ENCODE data around the gene PHETA2.

Gene PHETA2

DNA sequence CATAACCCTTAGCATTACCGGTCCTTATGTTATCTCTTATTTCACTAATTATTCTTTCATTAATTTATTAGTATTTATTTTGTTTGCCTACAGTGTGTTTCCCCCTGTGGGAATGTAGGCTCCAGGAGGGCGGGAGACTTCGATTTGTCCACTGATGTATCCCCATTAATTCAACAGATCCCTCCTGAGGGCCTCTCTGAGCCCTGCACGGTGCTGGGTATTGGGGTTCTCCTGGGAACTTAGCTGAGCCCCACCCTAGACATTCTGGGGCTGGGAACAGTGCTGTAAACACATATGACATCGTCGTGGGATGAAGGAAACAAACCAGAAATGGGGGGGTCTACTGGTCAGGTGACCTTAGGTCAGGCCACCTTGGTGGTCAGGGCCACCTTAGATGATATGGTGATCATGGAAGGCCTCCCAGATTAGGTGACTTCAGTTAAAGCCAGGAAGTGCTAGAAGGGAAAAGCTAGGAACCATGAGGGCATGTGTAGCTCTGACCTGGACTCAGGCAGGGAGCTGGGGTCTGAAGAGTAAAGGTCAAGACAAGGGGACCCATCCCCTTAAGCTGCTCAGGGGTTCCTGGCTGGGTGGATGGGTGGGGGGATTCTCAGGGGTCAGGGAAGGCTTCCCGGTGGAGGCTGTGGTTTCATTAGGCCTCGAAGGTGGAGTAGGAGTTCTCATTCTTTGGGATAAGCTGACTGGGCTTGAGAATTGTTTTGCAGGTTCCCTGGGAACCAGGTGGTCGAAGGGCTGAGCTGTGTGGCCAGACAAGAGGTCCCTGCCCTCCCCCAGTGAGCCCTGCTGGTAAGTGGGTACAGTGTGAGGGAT, 1.0 kb downstream of the PHETA2 start:
- Histone ChIP-seq H3K4me3 (ENCODE audit: control insufficient read depth in 1 of 7, extremely low read depth in 1 of 7, insufficient read depth in 4 of 7, low read depth in 2 of 7, low read length in 6 of 7) (peak overlapping the region in 4 of 7 experiments; percentile 65 to 85 (median 76)), H3K4me1 (ENCODE audit: control extremely low read depth in 1 of 4, control insufficient read depth in 4 of 4, insufficient read depth in 4 of 4, low read length in 3 of 4) (peaks cover 0 to 42% (median 29%) of the 10 kb centered on the region in 4 experiments), H3K36me3 (ENCODE audit: control insufficient read depth in 4 of 4, insufficient read depth in 4 of 4, low read length in 3 of 4) (peaks cover 0 to 13% (median 6%) of the 10 kb centered on the region in 4 experiments), H3K9me3 (ENCODE audit: control extremely low read depth in 1 of 5, control insufficient read depth in 4 of 5, insufficient read depth in 2 of 5, low read depth in 1 of 5, low read length in 4 of 5) (peaks cover 0 to 3% (median 0%) of the 10 kb centered on the region in 5 experiments), H3K27me3 (replicated peaks in 2 of 5; ENCODE audit: control insufficient read depth in 4 of 5, insufficient read depth in 5 of 5, low read length in 4 of 5) (no peaks in the 10 kb centered on the region), H3K27ac (ENCODE audit: insufficient read depth in 1 of 2, low read depth in 1 of 2, low read length in 2 of 2, poor library complexity in 1 of 2, severe bottlenecking in 2 of 2) (peak overlapping the region in 1 of 2 experiments; percentile 54)
- 88% methylated on average over 5 of the region's 9 CpGs for WGBS (ENCODE audit: insufficient coverage)
- CTCF ChIA-PET: interaction anchor here (0.6 to 2.4 kb wide), 7 partner anchors 12 to 109 kb away, joined by 3 to 9 read pairs (median 4); partner anchors contain the start of gene SEPTIN3
- DNase-seq: no peak
- POLR2A ChIA-PET: no interaction called here

DNA sequence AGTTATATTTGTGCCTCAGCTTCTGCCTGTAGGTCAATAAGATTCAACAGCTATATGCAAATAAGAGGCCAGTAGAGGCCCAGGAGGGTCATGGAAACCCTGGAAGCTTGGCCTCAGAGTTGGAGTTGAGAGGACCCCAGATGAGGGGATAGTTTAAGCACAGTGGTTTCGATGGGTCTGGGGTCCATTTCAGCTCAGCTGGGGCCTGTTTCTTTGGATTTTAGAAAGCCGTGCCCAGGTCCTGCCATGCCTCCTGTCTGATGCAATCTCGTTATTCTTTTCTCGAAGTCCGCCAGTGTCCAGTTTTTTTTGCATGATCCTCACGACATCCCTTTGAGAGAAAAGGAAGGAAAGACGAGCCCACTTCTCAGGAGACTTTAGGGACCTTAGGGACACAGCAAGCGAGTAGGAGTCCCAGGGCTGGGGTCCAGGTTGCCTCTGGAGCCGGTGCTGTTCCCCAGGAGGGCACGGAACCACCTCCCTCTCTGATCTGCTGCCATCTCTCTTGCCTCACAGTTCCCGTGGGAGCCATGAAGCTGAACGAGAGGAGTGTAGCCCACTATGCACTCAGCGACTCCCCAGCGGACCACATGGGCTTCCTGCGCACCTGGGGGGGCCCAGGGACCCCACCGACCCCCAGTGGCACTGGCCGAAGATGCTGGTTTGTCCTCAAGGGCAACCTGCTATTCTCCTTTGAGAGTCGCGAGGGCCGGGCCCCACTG, 2.9 kb downstream of the PHETA2 start:
- no peak for DNase-seq
- H3K9me3 ChIP-seq (ENCODE audit: control extremely low read depth in 1 of 5, control insufficient read depth in 4 of 5, insufficient read depth in 2 of 5, low read depth in 1 of 5, low read length in 4 of 5): peaks cover 0 to 3% (median 0%) of the 10 kb centered on the region in 5 experiments
- peaks cover 0 to 16% (median 8%) of the 10 kb centered on the region in 4 experiments for H3K36me3 ChIP-seq (ENCODE audit: control insufficient read depth in 4 of 4, insufficient read depth in 4 of 4, low read length in 3 of 4)
- no peaks in the 10 kb centered on the region for H3K27me3 ChIP-seq (replicated peaks in 2 of 5; ENCODE audit: control insufficient read depth in 4 of 5, insufficient read depth in 5 of 5, low read length in 4 of 5)
- peaks cover 5 to 36% (median 20%) of the 10 kb centered on the region in 4 experiments for H3K4me1 ChIP-seq (ENCODE audit: control extremely low read depth in 1 of 4, control insufficient read depth in 4 of 4, insufficient read depth in 4 of 4, low read length in 3 of 4)
- no peak overlapping the region for H3K27ac ChIP-seq (ENCODE audit: insufficient read depth in 1 of 2, low read depth in 1 of 2, low read length in 2 of 2, poor library complexity in 1 of 2, severe bottlenecking in 2 of 2)
- CTCF ChIA-PET: interaction anchor here (1.2 to 2.2 kb wide), 4 partner anchors 13 to 111 kb away, joined by 3 to 5 read pairs (median 4); partner anchors contain the start of gene NDUFA6
- no peak overlapping the region for H3K4me3 ChIP-seq (ENCODE audit: control insufficient read depth in 1 of 7, extremely low read depth in 1 of 7, insufficient read depth in 4 of 7, low read depth in 2 of 7, low read length in 6 of 7)
- WGBS (ENCODE audit: insufficient coverage): 96% methylated on average over 20 of the region's 20 CpGs
- POLR2A ChIA-PET: interaction anchor here (1.0 kb wide), 1 partner anchor 13 kb away, joined by 3 read pairs; the partner anchor contains the start of gene NDUFA6

DNA sequence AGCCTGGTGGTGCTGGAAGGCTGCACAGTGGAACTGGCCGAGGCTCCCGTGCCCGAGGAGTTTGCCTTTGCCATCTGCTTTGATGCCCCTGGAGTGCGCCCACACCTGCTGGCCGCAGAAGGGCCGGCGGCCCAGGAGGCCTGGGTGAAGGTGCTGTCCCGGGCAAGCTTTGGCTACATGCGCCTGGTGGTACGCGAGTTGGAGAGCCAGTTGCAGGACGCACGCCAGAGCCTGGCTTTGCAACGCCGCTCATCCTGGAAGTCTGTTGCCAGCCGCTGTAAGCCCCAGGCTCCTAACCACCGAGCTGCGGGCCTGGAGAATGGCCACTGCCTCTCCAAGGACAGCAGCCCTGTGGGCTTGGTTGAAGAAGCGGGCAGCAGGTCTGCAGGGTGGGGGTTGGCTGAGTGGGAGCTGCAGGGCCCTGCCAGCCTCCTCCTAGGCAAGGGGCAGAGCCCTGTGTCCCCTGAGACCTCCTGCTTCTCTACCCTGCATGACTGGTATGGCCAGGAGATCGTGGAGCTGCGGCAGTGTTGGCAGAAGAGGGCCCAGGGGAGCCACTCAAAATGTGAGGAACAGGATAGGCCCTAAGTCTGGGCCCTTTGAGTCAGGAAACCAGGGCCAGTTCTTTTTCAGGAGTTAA, 3.6 kb downstream of the PHETA2 start:
- Histone ChIP-seq H3K27me3 (replicated peaks in 2 of 5; ENCODE audit: control insufficient read depth in 4 of 5, insufficient read depth in 5 of 5, low read length in 4 of 5) (no peaks in the 10 kb centered on the region), H3K36me3 (ENCODE audit: control insufficient read depth in 4 of 4, insufficient read depth in 4 of 4, low read length in 3 of 4) (peaks cover 1 to 21% (median 12%) of the 10 kb centered on the region in 4 experiments), H3K4me1 (ENCODE audit: control extremely low read depth in 1 of 4, control insufficient read depth in 4 of 4, insufficient read depth in 4 of 4, low read length in 3 of 4) (peaks cover 5 to 35% (median 20%) of the 10 kb centered on the region in 4 experiments), H3K27ac (ENCODE audit: insufficient read depth in 1 of 2, low read depth in 1 of 2, low read length in 2 of 2, poor library complexity in 1 of 2, severe bottlenecking in 2 of 2) (peak overlapping the region in 1 of 2 experiments; percentile 97), H3K9me3 (ENCODE audit: control extremely low read depth in 1 of 5, control insufficient read depth in 4 of 5, insufficient read depth in 2 of 5, low read depth in 1 of 5, low read length in 4 of 5) (peaks cover 0 to 3% (median 0%) of the 10 kb centered on the region in 5 experiments), H3K4me3 (ENCODE audit: control insufficient read depth in 1 of 7, extremely low read depth in 1 of 7, insufficient read depth in 4 of 7, low read depth in 2 of 7, low read length in 6 of 7) (no peak overlapping the region)
- CTCF ChIA-PET: interaction anchor here (1.2 to 4.2 kb wide), 2 partner anchors 13 to 111 kb away, joined by 3 to 29 read pairs; partner anchors contain the start of gene NDUFA6
- 94% methylated on average over 21 of the region's 21 CpGs for WGBS (ENCODE audit: insufficient coverage)
- POLR2A ChIA-PET: interaction anchor here (1.0 kb wide), 1 partner anchor 13 kb away, joined by 3 read pairs; the partner anchor contains the start of gene NDUFA6
- DNase-seq: no peak

DNA sequence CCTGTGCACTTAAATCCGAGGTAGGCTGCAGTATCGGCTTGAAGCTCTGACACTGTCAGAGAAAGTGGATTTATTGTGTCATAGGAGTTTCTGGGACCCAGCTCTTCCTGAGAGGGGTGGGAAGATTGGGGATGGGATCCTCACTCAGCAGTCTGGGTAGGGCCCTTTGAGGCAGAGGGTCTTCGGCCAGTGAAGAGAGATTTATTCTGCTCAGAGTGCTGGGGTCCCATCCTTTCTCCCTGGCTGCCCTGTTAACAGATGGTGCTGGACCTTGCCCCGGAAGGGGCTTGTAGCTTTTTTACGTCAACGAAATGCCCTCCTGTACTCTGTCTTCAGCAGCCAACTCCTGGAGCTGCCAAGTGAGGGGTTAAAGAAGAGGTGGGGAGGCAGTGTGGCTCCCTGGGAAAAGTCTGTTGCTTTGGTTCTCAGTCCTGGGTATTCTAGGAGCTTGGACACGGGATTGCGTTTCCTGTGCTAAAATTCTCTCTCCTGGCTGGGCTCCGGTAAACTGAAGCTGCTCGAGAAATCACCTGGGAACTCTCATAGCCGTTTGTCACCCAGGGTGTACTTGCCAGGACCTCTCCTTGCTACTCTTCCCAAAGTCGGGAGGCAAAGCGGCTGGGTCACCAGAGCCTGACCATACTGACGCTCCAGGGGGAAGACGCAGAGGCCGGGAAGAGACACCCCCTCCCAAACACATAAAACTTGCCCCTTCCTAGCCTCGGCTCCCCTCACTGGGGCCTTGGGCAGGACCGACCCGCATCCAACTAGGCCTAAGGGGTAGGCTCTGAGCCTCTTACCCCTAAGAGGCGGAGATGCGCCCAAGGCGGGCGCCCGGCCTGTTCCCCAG, 4.6 kb downstream of the PHETA2 start:
- Histone ChIP-seq H3K27ac (ENCODE audit: insufficient read depth in 1 of 2, low read depth in 1 of 2, low read length in 2 of 2, poor library complexity in 1 of 2, severe bottlenecking in 2 of 2) (peak overlapping the region; percentile 90 to 97), H3K4me1 (ENCODE audit: control extremely low read depth in 1 of 4, control insufficient read depth in 4 of 4, insufficient read depth in 4 of 4, low read length in 3 of 4) (peaks cover 5 to 32% (median 18%) of the 10 kb centered on the region in 4 experiments), H3K36me3 (ENCODE audit: control insufficient read depth in 4 of 4, insufficient read depth in 4 of 4, low read length in 3 of 4) (peaks cover 6 to 30% (median 23%) of the 10 kb centered on the region in 4 experiments), H3K9me3 (ENCODE audit: control extremely low read depth in 1 of 5, control insufficient read depth in 4 of 5, insufficient read depth in 2 of 5, low read depth in 1 of 5, low read length in 4 of 5) (peaks cover 0 to 3% (median 0%) of the 10 kb centered on the region in 5 experiments), H3K4me3 (ENCODE audit: control insufficient read depth in 1 of 7, extremely low read depth in 1 of 7, insufficient read depth in 4 of 7, low read depth in 2 of 7, low read length in 6 of 7) (peak overlapping the region; percentile 55 to 91 (median 81)), H3K27me3 (replicated peaks in 2 of 5; ENCODE audit: control insufficient read depth in 4 of 5, insufficient read depth in 5 of 5, low read length in 4 of 5) (no peaks in the 10 kb centered on the region)
- 78% methylated on average over 17 of the region's 24 CpGs for WGBS (ENCODE audit: insufficient coverage)
- ChIA-PET POLR2A (interaction anchor here (0.6 to 2.4 kb wide), 2 partner anchors 11 to 22 kb away, joined by 4 to 31 read pairs; partner anchors contain the start of gene NDUFA6), CTCF (interaction anchor here (0.5 to 4.2 kb wide), 2 partner anchors 12 to 247 kb away, joined by 4 to 29 read pairs; partner anchors contain the start of gene NDUFA6)
- DNase-seq: no peak

DNA sequence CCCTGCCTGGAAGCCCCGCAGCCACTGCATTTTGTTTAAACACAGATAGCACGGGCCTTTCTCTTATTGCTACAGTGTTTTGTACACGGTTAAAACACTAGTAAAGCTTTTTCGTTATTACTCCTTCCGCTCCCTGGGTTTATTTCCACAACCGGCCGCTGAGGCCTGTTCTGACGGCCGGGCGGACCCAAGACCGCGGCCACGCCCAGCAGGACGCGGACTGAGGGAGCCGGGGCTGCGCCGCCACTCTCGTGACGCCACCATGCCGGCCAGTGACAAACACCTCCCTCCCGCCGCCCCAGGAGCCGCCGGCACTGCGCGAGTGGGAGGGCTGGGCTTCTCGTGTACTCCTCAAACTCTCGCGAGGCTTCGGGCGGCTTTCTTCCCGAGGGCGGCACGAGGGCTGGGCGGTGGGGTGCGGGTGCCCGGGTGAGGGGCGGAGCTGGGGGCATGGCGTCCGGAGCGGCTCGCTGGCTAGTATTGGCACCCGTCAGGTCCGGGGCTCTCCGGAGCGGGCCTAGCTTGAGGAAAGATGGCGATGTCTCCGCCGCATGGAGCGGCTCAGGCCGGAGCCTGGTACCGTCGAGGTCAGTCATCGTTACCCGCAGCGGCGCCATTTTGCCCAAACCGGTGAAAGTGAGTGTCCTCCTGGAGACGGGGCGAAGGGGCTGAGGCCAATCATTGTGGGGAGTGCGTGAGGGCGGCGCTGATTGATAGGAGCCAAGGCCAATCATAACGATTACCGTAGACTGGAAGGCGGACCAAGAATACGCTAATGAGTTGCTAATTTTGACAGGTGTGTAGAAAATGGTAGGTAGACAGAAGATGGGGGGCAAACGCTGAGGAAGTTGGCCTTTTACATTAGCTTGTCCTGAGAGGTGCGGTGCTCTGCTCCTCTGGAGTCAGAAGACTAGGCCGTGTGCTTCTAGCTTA, 5.5 kb downstream of the PHETA2 start, which contains the start of gene SMDT1:
TSS of gene SMDT1 (plus strand) at position 382 of the 933 bp plus-strand sequence. CDS start at position 451, 69 bp downstream.
- under 1% methylated on average over 52 of the region's 71 CpGs for WGBS (ENCODE audit: insufficient coverage)
- Histone ChIP-seq H3K27ac (ENCODE audit: insufficient read depth in 1 of 2, low read depth in 1 of 2, low read length in 2 of 2, poor library complexity in 1 of 2, severe bottlenecking in 2 of 2) (peak within 1 kb of the TSS; percentile 90 to 97), H3K9me3 (ENCODE audit: control extremely low read depth in 1 of 5, control insufficient read depth in 4 of 5, insufficient read depth in 2 of 5, low read depth in 1 of 5, low read length in 4 of 5) (peaks cover 0 to 3% (median 0%) of the 10 kb centered on the region in 5 experiments), H3K4me1 (ENCODE audit: control extremely low read depth in 1 of 4, control insufficient read depth in 4 of 4, insufficient read depth in 4 of 4, low read length in 3 of 4) (peaks cover 5 to 25% (median 14%) of the 10 kb centered on the region in 4 experiments), H3K27me3 (replicated peaks in 2 of 5; ENCODE audit: control insufficient read depth in 4 of 5, insufficient read depth in 5 of 5, low read length in 4 of 5) (no peaks in the 10 kb centered on the region), H3K4me3 (ENCODE audit: control insufficient read depth in 1 of 7, extremely low read depth in 1 of 7, insufficient read depth in 4 of 7, low read depth in 2 of 7, low read length in 6 of 7) (peak within 1 kb of the TSS; percentile 63 to 91 (median 83)), H3K36me3 (ENCODE audit: control insufficient read depth in 4 of 4, insufficient read depth in 4 of 4, low read length in 3 of 4) (peaks cover 6 to 38% (median 27%) of the 10 kb centered on the region in 4 experiments)
- ChIA-PET POLR2A (interaction anchor here (2.4 kb wide), 1 partner anchor 10 kb away, joined by 31 read pairs; the partner anchor contains the start of gene NDUFA6), CTCF (interaction anchor here (0.8 to 4.2 kb wide), 2 partner anchors 11 to 29 kb away, joined by 3 to 29 read pairs; partner anchors contain the start of gene NDUFA6)
- DNase-seq: peak; percentile 98 to 100 (median 99)

Measured in common myeloid progenitor, CD34-positive (primary cell).